ENCODE measurements around the gene GPR68.

DNA sequence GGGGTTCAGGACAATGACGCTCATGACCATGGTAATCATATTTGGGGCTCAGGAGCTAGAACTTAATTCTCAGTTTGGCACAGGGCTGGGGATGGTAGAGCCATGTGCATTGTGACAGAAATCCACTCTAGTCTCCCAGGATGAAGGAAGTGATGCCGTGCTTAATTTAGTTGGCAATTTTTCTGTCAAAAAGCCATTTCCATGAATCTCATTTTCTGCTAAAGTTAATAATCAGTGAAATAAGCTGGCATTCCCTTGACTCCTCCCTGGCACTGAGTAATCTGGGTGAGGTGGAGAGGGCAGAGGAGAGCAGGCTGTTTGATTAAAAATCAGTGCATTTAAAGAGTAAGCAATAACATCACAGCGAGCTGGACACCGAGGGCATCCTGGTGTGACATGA is 45.0 kb upstream of the GPR68 start:
- TF ChIP-seq CTCF (IDR thresholded peaks at IDR 0.05) (no peak), POLR2A (IDR thresholded peaks at IDR 0.05) (no peak)
